Endothelial cell of umbilical vein (primary cell): Measurements from ENCODE around the gene SLC16A11. TPM values are rescaled to one million over a fixed set of nuclear protein-coding genes. Genes with fewer than 3 reads are reported as not detected.

Experiments
- BruUV-seq: library from RNA; stranded (reverse); fragments of 400-500 nt; replicated peaks from 2 replicates; lab custom pipeline; 2021; lab: Mats Ljungman, UMichigan
- CTCF ChIA-PET: fragments of 300-600, 350-600 bp; sonication (Branson Sonifier 250); formaldehyde crosslinking; loops from one replicate; lab custom pipeline; 2021; ENCODE audit warnings: antibody characterized with exemption, inconsistent platforms; lab: Charles Lee
- POLR2A ChIA-PET: fragments of 300-600, 350-600 bp; sonication (Branson Sonifier 250); formaldehyde crosslinking; loops from one replicate; lab custom pipeline; 2021; ENCODE audit warnings: antibody characterized with exemption, inconsistent platforms; lab: Charles Lee
- DNase-seq: peaks from one replicate; pipeline ENCODE4 v3.0.0-alpha.2; 2011; ENCODE audit warnings: low read depth, low spot score
- FAIRE-seq: peaks from 2 replicates; lab custom pipeline; 2011; peaks lifted over from hg19 to GRCh38; lab: Jason Lieb, UNC
- H2AFZ ChIP-seq: 2 replicates; pipeline ENCODE4 v1.6.0; 2012; ENCODE audit warnings: low read depth, low read length, control low read depth, inconsistent platforms
- H3K27ac ChIP-seq: 2 replicates; pipeline ENCODE4 v1.5.1; 2011; ENCODE audit warnings: low read depth, mild to moderate bottlenecking, control low read depth, low read length, moderate library complexity; ENCODE audit not compliant: insufficient read depth
- H3K27me3 ChIP-seq, 2 experiments: 2 replicates each; pipeline versions ENCODE4 v1.6.0 to v1.6.1; 2011; ENCODE audit warnings: low read length in 2 of 2, mixed read lengths in 1 of 2; ENCODE audit not compliant: control insufficient read depth in 2 of 2, insufficient read depth in 2 of 2
- H3K36me3 ChIP-seq, 2 experiments: 2 replicates in 1 of 2; 3 replicates in 1 of 2; pipeline ENCODE4 v1.5.1; 2011; ENCODE audit warnings: low read length in 2 of 2, mild to moderate bottlenecking in 1 of 2, moderate library complexity in 1 of 2; ENCODE audit not compliant: control insufficient read depth in 2 of 2, insufficient read depth in 2 of 2; ENCODE audit errors: extremely low read depth in 1 of 2
- H3K4me1 ChIP-seq: 3 replicates; pipeline ENCODE4 v1.5.1; 2011; ENCODE audit warnings: mild to moderate bottlenecking, low read length; ENCODE audit not compliant: control insufficient read depth, insufficient read depth; ENCODE audit errors: extremely low read depth
- H3K4me2 ChIP-seq: 2 replicates; pipeline ENCODE4 v1.6.1; 2011; ENCODE audit warnings: low read length, control low read depth, mixed read lengths; ENCODE audit not compliant: insufficient read depth
- H3K4me3 ChIP-seq, 3 experiments: fragments of 200-600 bp in 1 of 3; sonication (generic), shearing (Covaris generic) in 1 of 3; replicated peaks in 1 of 3; 2 replicates each; pipeline ENCODE4 v1.5.1; 2011 to 2016; ENCODE audit warnings: control low read depth in 3 of 3, low read length in 3 of 3, mild to moderate bottlenecking in 2 of 3, inconsistent platforms in 1 of 3, low read depth in 1 of 3, moderate library complexity in 1 of 3; ENCODE audit not compliant: insufficient read depth in 1 of 3
- H3K79me2 ChIP-seq: 2 replicates; pipeline ENCODE4 v1.6.0; 2012; ENCODE audit warnings: low read length, inconsistent platforms; ENCODE audit not compliant: control insufficient read depth, insufficient read depth
- H3K9ac ChIP-seq: replicated peaks from 2 replicates; pipeline ENCODE3; 2011; ENCODE audit warnings: low read length, control low read depth; ENCODE audit not compliant: insufficient read depth; ENCODE audit errors: extremely low read depth
- H3K9me1 ChIP-seq: replicated peaks from 3 replicates; pipeline ENCODE4 v1.6.0; 2011; ENCODE audit warnings: mild to moderate bottlenecking, low read length; ENCODE audit not compliant: control insufficient read depth, insufficient read depth; ENCODE audit errors: extremely low read depth
- H3K9me3 ChIP-seq: replicated peaks from 2 replicates; pipeline ENCODE4 v1.5.1; 2012; ENCODE audit warnings: low read length, inconsistent platforms; ENCODE audit not compliant: control insufficient read depth, insufficient read depth
- H4K20me1 ChIP-seq: replicated peaks from 2 replicates; pipeline ENCODE3; 2011; ENCODE audit warnings: mild to moderate bottlenecking, low read length; ENCODE audit not compliant: control insufficient read depth, insufficient read depth; ENCODE audit errors: extremely low read depth
- EZH2 ChIP-seq: IDR thresholded peaks from 2 replicates; pipeline ENCODE4 v1.6.1; 2012; ENCODE audit warnings: borderline replicate concordance, low read depth, mild to moderate bottlenecking, moderate library complexity, low read length, inconsistent platforms; ENCODE audit not compliant: severe bottlenecking
- FOS ChIP-seq: IDR thresholded peaks from 2 replicates; pipeline ENCODE4 v1.6.1; 2011; ENCODE audit warnings: mild to moderate bottlenecking, low read length, moderate library complexity, borderline replicate concordance; ENCODE audit not compliant: insufficient read depth
- GATA2 ChIP-seq: IDR thresholded peaks from 2 replicates; pipeline ENCODE4 v1.7.0; 2011; ENCODE audit warnings: low read depth, mild to moderate bottlenecking, moderate library complexity, mixed read lengths, low read length; ENCODE audit not compliant: insufficient read length, insufficient read depth
- JUN ChIP-seq: IDR thresholded peaks from 2 replicates; pipeline ENCODE4 v1.6.1; 2011; ENCODE audit warnings: borderline replicate concordance, low read depth; ENCODE audit not compliant: insufficient read length, insufficient read depth
- MYC ChIP-seq: IDR thresholded peaks from one replicate; pipeline ENCODE4 v1.6.1; 2011; ENCODE audit warnings: mild to moderate bottlenecking, low read depth, low read length
- POLR2A ChIP-seq: IDR thresholded peaks from 2 replicates; pipeline ENCODE4 v1.6.1; 2012; ENCODE audit warnings: low read depth, mild to moderate bottlenecking, control low read depth, low read length
- POLR2AphosphoS5 ChIP-seq: IDR thresholded peaks from 2 replicates; pipeline ENCODE4 v1.6.1; 2012; ENCODE audit warnings: low read depth, mild to moderate bottlenecking, control low read depth, low read length, moderate library complexity; ENCODE audit not compliant: insufficient read depth
- dilution Hi-C: fragments of 300-500 bp; cut with MboI; formaldehyde crosslinking; loops from one replicate; pipeline ENCODE4 v1.15.0; 2019; ENCODE audit warnings: low sequenced_read_pairs; ENCODE audit not compliant: extremely low pct_ligation_motif_present
- intact Hi-C: fragments of 100-400 bp; cut with micrococcal nuclease; formaldehyde crosslinking; loops from one replicate; pipeline ENCODE4 v1.10.0; 2022
- polyA plus RNA-seq, 4 experiments: library from polyadenylated mRNA; depleted of rRNA in 3 of 4; stranded (reverse) in 3 of 4; unstranded in 1 of 4; fragments of >200 nt; gene quantifications; 2 replicates each; pipeline versions ENCODE4 v1.2.1 to v1.2.3, GENCODE V29; 2011 to 2012; ENCODE audit warnings: missing spikeins in 1 of 4
- total RNA-seq: library from RNA; stranded (reverse); gene quantifications from 2 replicates; pipeline ENCODE4 v1.2.3, GENCODE V29; 2021
- TF ChIP-seq, protein P1 (sequence below), 2 donors: IDR thresholded peaks; 1 replicate in 1 of 2; 2 replicates in 1 of 2; pipeline ENCODE4 v1.5.1; 2011; ENCODE audit warnings: low read length in 2 of 2, mild to moderate bottlenecking in 2 of 2, moderate library complexity in 2 of 2, control low read depth in 1 of 2, inconsistent platforms in 1 of 2, low read depth in 1 of 2; ENCODE audit not compliant: insufficient read depth in 1 of 2; ENCODE audit errors: extremely low read depth in 1 of 2

Gene SLC16A11
- total and polyA plus RNA-seq, 2 donors (not counting 3 experiments of a cell fraction or from before 2014, with no cell fraction given) = 0.95 to 1.4 TPM

DNA sequence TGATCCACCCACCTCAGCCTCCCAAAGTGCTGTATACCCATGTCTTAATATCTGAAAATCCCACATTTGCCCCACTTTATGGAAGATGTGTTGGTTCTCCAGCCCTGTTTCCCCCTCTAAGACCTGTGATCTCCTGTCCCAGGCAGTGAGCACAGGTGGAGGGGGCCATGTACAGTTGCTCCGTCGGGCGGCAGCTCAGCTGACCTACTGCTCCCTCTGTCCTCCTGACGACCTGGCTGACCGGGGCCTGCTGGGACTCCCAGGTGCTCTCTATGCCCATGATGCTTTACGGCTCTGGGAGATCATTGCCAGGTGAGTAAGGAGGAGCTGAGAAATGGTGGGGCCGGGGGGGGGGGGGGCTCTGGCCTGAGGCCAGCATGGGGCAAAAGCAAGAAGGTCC, 38.2 kb downstream of the SLC16A11 start:
- Histone ChIP-seq H3K79me2 (peaks cover 27% of the 10 kb centered on the region), H2AFZ (no peak overlapping the region), H4K20me1 (peaks cover 2% of the 10 kb centered on the region), H3K4me3 (no peak overlapping the region), H3K27me3 (no peaks in the 10 kb centered on the region), H3K9ac (no peak overlapping the region), H3K27ac (no peak overlapping the region), H3K4me2 (no peak overlapping the region), H3K9me3 (no peaks in the 10 kb centered on the region), H3K4me1 (peaks cover 3% of the 10 kb centered on the region), H3K9me1 (no peaks in the 10 kb centered on the region), H3K36me3 (peaks cover 13 to 15% of the 10 kb centered on the region in 2 experiments)
- FAIRE-seq = no peak
- CTCF ChIA-PET = interaction anchor here (0.7 to 2.0 kb wide), 6 partner anchors 9 to 339 kb away, joined by 3 to 18 read pairs (median 4); no protein-coding TSS in a partner anchor
- BruUV-seq = no TSS peak
- POLR2A ChIA-PET = no interaction called here
- DNase-seq = no peak
- intact Hi-C loops (no loop called here), dilution Hi-C loops (no loop called here)
- TF ChIP-seq MYC (no peak), POLR2A (no peak), POLR2AphosphoS5 (no peak), FOS (no peak), GATA2 (no peak), JUN (no peak), EZH2 (no peak)
- TF ChIP-seq, protein P1, sequence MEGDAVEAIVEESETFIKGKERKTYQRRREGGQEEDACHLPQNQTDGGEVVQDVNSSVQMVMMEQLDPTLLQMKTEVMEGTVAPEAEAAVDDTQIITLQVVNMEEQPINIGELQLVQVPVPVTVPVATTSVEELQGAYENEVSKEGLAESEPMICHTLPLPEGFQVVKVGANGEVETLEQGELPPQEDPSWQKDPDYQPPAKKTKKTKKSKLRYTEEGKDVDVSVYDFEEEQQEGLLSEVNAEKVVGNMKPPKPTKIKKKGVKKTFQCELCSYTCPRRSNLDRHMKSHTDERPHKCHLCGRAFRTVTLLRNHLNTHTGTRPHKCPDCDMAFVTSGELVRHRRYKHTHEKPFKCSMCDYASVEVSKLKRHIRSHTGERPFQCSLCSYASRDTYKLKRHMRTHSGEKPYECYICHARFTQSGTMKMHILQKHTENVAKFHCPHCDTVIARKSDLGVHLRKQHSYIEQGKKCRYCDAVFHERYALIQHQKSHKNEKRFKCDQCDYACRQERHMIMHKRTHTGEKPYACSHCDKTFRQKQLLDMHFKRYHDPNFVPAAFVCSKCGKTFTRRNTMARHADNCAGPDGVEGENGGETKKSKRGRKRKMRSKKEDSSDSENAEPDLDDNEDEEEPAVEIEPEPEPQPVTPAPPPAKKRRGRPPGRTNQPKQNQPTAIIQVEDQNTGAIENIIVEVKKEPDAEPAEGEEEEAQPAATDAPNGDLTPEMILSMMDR (IDR thresholded peaks at IDR 0.05; ENCODE audit: extremely low read depth in 1 of 2, insufficient read depth in 1 of 2, low read depth in 1 of 2, low read length in 2 of 2) = no peak
